Activated CD4-positive, CD25-positive, alpha-beta regulatory T cell (primary cell): ENCODE data around the gene FBXO9.

ENCODE experiments used
- DNase-seq, 4 experiments: peaks; one replicate each; lab custom pipeline; 2025; lab: John Stamatoyannopoulos, UW

The FBXO9 gene

DNA sequence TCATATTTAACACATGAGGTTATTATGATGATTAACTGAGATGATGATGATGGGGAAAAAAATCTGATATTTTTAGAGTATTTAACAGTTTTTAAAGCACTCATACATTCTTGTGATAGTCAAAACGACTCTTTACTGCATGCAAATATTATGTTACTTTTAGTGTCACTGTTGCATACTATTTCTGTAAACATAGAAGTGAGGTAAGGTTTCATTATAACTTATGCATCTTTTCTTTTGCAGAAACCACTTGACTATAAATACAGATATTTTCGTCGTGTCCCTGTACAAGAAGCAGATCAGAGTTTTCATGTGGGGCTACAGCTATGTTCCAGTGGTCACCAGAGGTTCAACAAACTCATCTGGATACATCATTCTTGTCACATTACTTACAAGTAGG, 30.1 kb downstream of the FBXO9 start:
- DNase-seq = no peak

DNA sequence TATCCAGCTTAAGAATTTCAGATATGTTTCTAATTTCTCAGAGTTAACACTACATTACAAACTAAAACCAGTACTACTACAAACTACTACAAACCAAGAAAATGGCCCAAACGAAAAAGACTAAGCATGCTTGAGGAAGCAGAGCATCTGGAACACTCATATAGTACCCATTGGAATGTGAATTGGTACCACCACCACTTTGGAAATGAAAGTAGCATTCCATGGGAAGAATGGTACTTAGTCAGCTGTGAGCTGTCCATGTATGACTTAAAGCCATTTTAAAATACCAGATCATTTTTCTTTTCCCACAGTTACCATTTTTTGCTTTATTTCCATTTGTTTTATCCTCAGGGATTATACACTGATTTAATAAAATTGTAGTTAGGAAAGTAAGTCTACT, 30.5 kb downstream of the FBXO9 start:
- no peak for DNase-seq

DNA sequence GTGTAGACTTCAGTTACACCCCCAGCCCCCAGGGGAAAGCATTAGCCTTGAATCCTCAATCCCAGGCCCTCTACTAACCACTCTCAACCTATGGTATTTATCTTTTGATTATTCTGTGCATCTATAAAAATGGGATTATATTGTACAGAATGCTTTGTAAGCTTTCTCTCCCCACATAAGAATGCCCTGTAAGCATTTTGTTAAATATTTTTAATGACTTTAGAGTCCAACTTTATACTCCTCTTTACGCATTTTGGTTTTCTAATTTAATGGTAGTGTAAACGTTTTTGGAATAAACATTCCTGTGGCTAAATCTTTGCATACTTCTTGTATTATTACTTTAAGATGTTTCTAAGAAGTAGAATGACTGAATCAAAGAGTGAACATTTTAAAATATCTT, 35.4 kb downstream of the FBXO9 start:
- no peak for DNase-seq

DNA sequence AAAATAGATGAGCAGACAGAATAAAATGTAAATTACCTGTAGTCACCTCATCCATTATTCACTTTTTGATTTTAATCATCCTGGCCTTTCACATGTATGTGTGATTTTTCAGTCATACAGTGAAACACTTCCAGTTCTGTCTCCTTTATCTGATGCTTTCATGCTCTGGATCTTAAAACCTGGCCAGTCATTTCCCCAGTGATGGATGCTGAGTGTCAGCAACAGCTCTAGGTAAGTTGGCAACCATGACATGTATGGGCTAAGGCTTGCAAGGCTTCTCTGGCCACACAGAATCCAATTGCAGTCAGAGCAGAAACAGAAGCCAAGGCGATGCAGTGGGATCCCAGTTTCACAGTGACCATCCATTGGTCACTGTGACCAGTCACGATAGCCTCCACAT, 35.8 kb downstream of the FBXO9 start:
- no peak for DNase-seq

DNA sequence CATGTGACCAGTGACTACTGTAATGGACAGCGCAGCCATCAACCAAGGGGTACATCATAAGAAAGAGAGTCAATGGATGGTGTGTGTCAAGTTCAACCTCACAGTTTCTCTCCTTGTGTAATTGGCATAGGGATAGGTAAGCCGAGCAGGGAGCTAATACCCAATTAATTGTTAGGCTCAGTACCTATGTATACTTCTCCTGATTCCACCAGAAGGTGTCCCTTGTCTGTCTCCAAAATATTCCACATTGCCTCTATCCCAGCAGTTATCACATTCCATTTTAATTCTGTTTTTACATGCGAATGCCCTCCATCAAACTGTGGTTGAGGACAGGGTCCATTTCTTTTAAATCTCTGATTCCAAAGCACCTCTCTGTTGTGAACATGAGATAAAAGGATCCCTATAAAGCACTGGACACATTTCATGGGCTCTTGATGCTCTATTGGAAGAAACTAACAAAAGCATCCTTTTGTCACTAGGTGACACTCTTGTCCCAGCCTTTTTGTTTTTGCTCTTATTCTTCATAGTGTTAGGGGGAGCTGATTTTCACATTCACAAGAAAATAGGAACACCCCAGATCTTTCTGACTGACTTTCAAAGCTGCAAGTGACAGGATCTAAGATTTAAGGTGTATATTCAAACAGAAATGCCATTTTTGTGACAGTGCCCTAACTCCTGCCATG, 38.9 kb downstream of the FBXO9 start:
- no peak for DNase-seq

DNA sequence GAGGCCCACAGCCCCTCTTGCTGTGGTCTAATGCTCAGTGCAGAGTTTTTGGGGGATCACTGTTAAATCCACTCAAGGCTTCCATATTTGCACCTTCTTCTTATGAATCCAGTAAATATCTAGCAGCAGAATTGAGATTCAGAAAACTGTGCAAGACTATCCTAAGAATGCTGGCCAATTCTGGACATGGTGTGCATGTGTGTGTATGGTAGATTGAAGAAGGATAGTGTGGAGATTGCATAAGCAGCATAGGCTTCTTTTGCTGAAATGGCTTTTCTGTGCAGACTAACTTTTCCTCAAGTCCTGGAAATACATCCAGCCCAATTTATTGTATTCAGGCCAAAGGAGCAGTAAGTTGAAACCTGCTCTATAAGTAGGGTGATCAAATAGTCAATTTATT, 39.7 kb downstream of the FBXO9 start:
- no peak for DNase-seq

DNA sequence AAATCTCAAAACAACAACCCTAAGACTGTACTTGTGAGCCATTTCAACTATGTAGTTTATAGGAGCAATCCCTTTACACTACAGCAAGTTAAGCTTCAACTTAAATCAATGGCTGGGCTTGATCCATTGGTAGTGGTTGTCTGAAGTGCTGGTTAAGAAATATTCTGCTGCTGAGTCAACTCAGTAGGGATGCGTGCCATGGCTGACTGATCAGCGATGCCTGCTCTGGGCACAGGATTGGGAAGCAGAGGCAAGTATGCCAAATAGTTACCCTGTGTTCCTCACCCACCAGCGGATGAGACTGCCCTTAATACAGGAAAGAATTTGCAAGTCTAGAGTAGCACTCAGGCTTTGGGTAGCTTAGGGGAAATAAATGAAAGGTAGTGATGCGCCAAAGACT, 41.9 kb downstream of the FBXO9 start:
- DNase-seq = no peak

DNA sequence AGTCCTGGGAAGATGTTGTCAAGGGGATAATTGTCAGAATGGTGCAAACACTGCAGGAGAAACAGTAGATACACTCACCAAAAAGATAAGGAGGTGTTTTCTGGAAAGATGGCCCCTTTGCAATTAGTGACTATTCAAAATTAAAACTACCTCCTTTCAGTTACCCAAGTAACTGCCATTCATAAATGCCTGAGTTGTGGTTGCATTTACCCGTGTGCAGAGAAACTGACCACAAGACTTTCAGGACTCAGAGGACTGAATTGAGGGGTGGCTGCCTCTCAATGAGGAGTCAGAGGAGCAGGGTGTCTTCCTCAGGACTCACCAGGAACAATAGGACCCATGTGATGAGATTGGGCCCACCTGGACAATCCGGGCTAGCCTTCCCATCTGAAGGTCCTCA, 44.4 kb downstream of the FBXO9 start:
- no peak for DNase-seq

DNA sequence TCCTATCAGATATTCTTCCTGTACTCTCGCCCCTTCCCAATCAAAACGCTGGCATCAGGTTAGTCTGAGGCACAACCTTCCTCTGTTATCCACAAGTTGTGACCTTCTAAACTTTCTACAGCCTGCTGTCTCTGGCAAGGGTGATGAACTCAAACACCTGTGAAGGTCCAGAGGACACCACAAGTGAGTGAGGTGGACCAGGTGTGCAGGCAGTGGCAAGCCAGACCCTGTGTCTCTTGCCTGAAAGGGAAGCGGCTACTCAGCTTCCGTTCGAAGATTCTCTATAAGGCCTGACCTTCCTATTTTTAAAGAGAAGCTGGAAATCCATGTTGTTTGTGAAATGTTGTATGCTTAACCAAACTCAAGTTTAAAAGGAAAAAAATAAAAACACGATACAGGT, 46.7 kb downstream of the FBXO9 start:
- no peak for DNase-seq

DNA sequence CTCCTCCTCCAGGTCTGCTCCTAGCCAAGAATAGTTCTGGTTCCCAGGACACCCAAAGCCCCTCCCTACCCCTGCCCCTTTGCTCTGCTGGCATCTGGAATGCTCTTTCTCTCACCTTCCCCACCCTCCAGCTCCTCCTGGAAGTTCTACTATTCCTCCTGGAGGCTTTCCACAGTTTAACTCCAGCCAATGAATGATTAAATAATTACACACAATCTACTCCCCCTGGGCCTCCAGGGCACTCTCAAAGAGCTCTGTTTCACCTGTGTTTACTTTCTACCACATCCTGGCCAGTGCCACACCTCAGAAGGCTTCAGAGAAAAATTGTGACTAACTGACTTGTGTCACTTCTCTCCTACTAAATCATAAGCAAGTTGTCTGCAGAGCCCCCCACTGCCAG, 47.2 kb downstream of the FBXO9 start:
- DNase-seq = no peak

DNA sequence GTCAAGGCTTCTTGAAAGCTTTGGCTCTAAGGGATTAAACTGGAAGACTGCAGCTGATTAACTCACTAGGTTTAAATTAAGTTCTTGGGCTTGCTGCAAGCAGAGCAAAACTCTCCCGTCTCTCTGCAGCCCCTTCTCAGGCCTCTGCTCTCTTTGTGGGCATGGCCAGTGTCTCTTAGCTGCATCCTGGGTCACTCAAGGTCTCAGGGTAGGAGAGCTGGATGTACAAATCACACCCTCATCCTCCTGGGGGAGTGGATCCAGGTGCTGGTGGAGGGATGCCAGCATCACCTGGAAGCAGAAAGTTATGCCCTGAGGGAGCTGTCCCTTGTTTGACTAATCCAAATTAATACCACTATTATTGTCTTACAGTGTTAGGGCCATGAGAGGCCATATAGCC, 47.7 kb downstream of the FBXO9 start:
- DNase-seq = no peak

DNA sequence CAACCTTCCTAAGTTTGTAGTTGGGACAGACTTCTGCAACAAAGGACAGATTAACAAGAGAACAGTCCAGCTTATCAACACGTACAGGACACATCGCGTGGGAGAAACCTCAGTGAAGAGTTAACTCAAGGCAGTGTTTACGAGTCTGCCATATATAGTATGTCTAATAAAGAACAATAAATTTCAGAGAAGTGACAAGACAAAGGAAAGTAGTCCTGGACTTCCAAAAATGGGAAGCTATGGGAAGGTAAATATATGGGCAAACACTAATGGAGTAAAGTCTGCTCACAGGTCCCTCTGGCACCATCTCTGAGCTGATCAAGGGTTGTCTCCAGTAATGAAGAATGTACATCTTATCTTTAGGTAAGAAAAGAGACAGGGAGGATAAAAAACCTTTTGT, 48.5 kb downstream of the FBXO9 start:
- no peak for DNase-seq

DNA sequence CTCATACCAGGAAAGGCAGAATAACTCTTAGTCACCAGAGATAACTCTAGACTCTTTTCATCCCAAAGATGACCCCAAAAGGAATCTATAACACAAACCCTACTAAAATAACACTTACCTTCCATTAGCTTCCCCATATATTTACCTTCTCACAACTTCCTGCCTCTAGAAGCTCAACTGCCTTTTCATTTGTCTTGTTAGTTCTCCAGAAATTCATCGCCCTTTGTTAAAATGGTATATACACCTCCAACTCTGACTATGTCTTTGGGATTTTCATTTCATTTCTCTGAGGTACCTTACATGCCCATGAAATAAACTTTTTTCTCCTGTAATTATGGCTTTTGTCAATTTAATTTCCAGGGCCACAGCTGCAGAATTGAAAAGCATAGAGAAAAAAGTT, 49.9 kb downstream of the FBXO9 start:
- no peak for DNase-seq

DNA sequence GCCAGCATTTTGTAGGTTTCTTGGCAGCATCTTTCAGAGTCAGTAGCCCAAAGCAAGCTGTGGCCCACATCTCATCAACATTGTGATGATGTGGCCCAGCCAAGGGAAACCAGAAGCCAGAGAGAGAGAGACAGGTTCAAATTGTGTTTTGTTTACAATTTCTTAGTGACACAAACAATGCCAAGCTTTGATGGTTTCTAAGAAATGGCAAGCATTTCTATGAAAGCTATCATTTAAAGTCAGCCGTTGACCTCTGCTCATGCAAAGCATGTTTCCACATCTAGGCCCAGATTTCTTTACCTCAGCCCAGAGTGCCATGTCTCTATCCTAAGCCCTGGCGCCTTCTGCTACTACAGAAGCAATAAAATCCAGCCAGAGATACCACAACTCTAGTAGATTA, 50.5 kb downstream of the FBXO9 start:
- DNase-seq = no peak

DNA sequence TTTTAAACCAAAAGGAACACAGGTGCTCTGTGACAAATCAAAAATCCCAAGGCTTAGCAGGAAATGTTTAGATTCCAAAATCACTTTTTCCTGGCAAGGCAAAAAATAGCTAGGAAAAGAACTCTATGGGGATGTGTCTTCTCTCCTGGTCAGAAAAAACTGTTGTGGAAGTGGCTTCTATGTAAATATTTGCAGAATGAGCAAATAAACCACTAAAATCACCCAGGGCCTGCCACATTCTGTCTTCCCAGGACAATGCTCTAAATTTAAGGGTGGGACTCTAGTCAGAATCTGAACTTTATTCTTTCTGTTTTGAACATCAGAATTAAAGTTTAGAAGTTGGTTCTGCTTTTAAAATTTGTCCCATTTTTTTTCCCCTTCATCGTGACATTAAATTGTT, 54.1 kb downstream of the FBXO9 start:
- no peak for DNase-seq

DNA sequence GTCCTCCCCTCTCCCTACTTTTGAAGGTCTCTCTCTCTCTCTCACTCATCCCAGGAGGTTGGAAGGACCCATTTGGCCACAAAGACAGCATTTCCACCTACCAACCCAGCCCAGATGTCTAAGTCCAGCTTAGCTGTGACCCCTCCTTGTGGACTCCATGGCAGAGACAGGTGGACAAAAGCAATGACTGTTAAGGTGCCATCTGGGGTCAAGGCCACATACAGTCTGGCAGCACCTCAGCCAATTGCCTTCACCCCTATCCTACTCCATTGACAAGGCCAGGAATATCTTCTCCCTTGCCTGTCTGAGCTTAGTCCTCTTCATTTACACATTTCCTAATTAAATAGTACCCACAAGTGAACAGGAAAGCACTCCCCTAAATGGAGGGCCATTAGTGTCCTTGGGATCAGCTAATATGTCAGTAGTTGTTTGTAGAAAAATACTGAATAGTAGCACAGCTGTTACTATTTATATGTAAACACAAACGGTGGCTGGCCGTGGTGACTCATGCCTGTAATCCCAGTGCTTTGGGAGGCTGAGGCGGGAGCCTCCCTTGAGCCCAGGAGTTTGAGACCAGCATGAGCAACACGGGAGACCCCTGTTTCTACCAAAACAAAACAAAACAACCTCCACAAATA, 54.7 kb downstream of the FBXO9 start:
- DNase-seq = no peak

DNA sequence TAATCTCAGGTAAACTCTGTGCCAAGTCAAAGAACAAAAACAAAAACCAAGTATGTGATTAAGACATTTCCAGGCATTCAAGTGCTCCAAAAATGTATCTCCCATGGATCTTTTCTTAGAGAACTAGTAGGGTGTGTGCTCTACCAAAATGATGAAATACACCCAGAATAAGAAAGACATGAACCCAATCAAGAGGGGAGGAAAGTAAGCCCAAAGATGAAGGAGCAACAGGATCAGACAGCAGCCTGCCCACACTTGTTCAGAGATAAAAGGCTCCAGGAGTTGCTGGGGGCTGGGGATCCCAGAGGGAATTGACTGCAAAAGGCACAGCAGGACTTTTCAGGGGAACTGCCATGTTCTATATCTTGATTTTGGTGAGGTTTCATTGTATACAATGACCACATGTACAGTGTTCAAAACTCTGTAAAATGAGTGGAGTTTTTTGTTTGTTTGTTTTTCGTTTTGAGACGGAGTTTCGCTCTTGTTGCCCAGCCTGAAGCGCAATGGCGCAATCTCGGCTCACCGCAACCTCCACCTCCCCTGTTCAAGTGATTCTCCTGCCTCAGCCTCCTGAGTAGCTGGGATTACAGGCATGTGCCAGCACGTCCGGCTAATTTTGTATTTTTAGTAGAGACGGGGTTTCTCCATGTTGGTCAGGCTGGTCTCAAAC, 59.1 kb downstream of the FBXO9 start:
- DNase-seq = no peak

DNA sequence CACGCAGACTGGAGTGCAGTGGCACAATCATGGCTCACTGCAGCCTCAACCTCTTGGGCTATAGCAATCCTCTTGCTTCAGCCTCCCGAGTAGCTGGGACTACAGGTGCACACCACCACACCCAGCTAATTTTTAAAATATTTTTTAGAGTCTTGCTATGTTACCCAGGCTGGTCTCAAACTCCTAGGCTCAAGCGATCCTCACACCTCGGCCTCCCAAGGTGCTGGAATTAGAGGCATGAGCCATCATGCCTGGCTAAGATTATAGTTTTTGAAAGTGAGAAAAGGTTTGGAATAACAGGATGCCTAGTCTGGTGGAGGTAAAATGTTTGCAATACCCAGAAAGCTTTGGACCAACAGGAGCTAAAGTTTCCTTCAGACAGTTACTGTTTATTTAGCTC, 60.1 kb downstream of the FBXO9 start:
- DNase-seq = no peak

DNA sequence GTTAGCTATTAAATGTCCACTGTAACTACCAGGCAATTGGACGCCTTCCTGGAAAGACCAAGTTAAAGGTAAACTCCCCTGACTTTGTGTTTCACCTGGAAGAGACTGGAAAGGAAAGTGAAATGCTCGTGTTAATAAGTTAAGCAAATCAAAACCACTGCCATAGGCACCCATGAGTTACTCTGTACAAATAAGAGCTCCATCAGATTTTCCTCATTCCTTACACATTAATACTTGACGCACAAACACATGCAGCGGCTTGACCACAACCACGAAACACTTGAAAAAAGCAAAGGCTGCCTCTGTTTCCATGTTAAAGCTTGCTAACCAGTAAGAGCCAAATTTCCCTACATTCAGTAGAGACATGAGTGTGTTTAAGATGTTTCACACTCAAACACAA, 63.6 kb downstream of the FBXO9 start:
- no peak for DNase-seq

DNA sequence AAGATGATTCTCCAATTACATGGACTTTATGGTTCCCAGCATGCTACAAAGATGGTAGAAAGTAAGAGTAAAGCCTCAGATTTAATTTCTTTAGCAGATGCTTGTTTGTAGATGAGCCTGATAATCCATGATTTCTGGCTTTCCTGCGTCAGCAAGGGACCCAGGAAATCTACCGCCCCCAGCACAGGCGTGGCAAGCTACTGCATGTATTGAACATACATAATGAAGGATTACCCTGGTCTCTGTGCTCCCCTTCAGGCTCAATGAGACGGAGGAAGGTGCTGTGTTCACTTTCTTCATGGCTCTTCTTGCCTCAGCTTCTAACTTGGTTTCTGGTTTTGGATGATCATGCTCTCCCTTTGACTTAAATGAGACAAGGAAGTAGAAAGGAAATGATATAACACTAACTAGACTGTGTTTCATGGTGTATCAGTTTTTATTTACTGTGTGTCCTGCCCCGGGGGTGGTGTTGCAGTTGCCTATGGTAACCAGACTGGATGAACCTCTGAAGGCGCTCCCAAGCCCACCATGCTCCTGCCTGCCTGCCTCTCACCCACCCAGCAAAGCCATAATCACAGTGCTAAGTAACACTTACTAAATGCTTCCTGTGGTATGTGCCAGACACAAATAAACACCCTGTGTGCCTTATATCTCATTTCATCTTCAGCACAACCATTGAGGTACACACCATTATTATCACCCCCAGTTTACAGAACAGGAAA, 65.5 kb downstream of the FBXO9 start:
- no peak for DNase-seq

DNA sequence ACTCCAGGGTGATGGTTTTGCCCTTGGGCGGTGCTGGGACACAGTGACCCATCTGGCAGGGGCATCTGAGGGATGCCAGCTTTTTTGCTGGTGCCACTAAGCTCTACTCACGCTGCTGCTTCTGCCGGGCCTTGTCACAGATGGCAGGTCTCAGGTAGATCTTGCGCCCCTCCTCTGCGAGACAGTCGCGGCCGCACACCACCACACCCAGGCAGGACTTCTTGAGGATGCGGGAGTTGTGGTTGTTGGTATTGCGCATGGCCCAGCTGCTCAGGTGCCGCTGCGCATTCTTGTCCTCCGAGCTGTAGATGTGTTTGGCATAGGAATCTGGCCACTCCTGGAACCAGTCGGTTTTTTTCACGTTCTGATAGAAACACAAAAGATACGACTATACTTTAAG, 68.8 kb downstream of the FBXO9 start:
- no peak for DNase-seq

DNA sequence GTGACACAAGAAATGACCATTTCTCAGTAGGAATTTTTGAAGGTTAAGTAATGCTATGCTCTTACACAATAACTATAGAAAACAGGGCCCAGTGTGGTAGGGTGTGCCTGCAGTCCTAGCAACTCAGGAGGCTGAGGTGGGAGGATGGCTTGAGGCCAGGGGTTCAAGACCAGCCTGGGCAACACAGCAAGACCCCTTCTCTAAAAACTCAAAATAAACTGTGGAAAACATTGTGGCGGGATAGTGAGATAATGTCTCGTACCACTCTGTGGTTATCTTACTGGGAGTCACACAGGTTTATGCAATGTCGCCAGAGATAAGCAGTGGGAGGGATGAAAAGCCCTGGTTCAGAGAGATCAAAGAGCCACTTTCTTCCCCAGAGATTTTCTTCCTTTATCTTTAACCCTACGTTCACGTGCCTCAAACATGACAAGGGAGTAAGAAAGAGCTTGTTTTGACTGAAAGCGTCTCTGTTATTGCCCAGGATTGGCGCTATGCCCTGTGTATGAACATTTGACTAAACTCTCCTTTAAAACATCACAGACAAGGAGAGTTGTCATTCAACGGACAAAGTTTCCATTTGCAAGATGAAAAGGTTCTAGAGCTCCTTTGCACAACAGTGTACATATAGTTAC, 69.5 kb downstream of the FBXO9 start:
- DNase-seq = no peak
